GM19025 (cell line): ENCODE measurements around the gene UNC119.

Experiments used
- ATAC-seq: cut with Tn5 transposase; IDR thresholded peaks from one replicate; pipeline ENCODE4 v1.9.1; 2021; ENCODE audit warnings: mild to moderate bottlenecking, low read depth, moderate library complexity; ENCODE audit not compliant: unreplicated experiment

Gene UNC119

DNA sequence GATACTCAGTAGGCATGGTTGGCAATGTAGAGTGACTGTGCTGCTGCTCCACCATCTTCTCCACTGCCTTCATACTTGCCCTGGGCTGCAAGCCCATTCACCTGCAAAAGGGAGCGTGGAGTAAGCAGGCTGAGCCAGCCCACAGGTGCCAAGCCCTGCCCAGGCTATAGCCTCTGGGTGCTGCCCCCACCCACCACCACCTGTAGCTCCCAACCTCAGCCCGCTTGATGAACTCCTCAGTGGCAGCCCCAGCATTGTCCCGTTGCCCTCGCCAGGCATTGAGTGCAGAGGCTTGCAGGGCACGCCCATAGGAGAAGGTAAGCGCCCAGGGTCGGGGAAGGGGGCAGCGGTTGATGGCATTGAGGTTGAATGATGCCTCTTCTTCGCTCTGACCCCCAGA is 21.1 kb upstream of the UNC119 start:
- no peak for ATAC-seq

DNA sequence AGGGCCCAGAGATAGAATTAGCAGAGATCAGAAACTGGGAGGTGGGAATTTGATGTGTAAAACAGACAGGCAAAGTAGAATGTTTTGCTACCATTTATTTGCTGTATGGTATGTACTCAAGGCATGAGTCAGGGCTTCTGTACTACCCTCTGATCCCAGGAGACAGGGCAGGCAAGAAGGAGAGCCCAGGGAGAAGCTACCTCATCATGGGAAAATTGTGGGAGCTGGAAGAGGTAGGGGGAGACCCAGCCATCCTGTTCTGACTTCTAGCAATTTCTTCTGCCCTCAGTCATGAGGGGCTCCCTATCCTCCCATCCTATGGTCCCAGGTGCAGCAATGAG is 20.6 kb upstream of the UNC119 start:
- no peak for ATAC-seq

DNA sequence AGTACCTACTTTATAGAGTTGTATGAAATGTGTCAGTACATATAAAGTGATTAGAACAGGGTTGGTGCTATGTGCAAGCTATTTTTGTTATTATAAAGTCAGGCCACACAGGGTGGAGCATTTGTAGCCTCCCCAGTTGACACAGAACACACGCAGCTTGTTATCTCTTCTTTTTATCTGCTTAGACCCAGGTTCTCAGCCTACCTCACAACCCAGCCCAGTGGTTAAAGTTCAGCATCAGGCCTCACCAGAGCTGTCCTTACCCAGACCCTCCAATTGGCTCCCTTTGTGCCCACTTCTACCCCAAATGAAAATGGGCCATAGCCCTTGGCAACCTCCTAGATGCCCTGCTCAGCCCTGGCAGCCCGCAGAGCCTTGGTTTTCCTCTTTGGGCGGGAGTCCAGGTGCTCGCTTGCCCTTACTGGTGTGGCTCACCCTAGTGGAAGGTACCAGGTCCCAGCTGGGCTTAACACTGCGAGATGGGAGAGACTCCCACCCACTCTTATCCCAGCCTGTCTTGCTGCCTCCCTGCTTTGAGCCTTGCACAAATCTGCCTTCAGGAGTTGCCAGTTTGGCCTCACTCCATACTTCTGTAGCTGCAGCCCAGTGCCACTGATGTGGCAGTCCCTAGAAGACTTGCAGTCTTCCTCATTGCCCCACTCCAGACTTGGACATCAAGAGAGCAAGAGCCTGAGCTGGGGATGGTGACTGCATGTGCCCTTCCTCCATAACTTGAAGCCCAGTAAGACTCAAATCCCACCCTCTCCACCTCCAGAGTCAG is 20.0 kb upstream of the UNC119 start:
- ATAC-seq, result no peak

DNA sequence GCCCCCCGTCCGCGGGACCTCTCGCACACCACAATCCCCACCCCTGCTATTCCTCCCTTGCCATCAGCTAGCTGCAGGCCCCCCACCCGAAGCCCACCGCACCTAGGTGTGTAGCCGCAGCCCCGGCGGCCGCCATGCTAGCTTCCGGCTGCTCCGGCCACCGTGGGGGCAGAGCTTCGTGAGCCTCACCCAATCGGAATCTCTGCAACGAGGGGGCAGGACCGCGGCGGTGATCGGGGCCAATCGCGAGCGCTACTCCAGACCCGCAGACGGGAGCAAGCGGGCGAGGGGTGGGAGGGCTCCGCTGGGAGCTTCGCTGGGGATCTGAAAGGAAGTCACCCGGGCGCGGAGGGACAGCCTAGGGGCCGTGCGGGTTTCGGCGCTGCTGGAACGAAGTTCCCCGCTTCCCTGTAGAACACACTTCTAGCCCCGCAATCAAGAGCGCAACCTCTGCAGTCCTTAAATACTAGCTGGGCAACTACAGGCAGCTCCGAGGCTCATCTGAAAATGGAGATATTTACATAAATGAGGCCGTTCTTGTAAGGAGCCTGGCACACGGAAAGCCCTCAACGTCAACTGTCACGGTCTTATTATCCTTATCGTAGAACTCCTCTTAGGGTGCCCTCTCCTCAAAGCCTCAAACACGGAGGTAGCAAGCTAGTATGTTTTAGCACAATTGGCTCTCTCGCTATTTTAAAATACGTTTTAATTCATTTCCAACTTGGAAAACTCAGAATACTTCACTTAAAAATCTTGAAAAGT is 19.1 kb upstream of the UNC119 start, which contains the start of gene PIGS:
Gene PIGS, minus strand, starts transcription at position 164 of the 762 bp plus-strand sequence. Its CDS starts 28 bp downstream, at position 136.
- ATAC-seq, result peak; percentile 92

DNA sequence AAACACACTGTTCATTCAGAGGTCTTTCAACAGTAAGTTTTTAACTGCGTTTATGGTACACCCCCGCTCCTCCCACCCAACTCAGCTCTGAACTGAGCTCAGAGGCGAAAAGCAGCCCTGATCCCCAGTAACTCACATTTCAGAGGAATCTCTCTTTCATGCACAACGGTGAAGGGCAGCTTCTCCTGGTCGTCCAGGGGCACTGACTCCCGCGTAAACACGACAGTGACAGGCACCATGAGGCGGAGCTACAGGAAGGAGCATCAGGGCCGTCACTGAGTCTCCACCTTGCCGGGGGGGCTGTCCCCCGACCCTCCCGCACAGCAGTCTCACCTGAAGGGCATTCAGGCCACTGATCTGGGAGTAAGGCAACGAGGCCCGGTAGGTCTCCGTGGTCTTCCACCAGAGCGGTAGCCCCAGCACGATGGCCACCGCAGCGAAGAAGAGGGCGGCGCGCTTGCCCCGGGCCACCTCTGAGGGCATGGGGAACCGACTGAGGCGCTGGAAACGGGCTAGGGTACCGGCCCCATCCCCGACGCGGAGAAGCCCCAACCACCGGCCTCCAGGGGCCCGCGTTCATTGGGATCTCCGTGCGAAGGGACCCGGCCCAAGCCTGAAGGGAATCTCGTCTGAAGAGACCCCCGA is 18.4 kb upstream of the UNC119 start:
- peak; percentile 11 for ATAC-seq

DNA sequence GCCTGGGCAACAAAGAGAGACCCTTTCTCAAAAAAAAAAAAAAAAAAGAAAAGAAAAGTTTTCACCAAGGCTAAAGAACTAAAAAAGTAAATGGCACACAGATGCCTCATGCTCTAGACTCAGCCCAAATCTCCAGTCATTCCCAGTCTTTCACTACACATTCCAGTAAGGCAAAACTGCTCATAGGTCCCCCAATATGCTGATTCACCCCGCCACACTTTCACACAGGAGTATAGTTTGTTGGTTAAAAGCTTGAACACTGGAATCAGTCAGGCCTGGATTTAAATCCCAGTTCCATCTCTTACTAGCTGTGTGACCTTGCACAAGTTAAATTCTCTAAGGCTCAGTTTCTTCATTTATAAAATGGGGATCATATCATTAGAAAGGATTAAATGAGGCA is 17.0 kb upstream of the UNC119 start:
- ATAC-seq, result no peak

DNA sequence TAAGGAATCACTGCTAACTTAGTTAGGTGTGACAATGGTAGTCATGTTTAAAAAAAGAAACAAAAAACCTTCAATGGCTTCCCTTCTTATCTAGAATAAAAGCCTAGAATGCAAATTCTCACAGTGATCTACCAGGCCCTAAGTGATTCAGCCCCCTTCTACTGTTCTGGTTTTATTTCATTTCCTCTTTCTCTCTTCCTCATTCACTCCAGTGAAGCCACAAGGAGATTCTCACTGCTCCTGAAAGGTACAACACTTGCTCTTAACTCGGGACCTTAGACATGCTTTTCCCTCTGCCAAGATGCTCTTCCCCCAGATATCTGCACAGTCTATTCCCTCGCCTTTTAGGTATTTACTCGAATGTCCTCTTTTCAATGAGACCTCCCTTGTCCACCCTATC is 15.2 kb upstream of the UNC119 start:
- no peak for ATAC-seq

DNA sequence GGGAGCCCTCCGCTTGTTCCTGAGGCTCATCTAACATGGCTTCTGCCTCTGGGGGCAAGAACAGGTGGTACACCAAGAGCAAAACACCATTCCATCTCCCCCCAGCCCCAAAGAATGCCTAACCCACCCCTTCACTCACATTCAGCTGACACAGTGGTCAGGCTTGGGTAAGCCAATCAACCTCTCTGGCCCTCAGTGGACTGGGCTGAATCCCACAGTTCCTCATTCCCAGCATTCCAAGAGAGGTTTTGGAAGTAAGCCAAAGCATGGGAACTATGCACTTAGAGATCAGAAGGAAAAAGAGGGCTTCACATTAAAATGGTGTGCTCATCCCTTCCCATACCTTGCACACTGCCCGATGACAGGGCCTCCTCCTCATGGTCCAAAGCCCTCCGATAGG is 11.1 kb upstream of the UNC119 start:
- no peak for ATAC-seq

DNA sequence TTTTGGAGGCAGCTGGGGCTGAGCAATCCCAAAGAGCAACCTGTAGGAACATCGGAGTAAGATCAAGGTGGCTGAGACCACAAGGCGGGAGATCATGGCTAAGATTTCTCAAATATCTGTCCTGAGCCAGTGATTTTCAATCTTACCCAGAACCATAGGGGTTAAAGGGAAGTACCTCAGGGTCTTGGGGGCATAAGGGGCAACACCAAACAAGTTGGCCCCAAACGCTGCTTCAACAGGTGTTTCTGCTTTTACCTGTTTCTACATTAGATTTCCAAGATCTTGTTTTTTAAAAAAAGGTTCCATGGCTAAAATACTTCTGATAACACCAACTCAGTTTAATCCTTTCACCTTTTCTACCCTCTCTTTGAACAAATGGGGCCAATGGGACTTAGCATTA is 2.6 kb upstream of the UNC119 start:
- ATAC-seq, result no peak

DNA sequence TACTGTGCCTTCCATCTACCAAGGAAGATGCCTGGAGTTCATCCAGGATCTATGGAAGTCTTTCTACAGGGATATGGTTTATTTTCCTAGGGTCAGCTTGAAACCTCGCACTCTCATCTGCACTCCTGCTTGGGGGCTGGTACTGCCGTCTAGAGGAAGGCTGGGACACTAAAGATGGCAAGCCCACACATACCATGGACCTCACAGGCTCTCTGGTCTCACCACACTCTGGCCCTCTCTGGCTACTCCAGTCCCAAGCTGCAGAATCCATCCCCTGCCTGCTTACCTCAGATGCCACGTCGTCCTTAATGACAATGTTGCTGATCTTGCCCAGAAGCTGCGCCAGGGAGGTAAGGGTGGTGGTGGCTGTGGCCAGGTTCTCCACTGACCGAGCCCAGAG is 2.1 kb upstream of the UNC119 start:
- ATAC-seq, result no peak

DNA sequence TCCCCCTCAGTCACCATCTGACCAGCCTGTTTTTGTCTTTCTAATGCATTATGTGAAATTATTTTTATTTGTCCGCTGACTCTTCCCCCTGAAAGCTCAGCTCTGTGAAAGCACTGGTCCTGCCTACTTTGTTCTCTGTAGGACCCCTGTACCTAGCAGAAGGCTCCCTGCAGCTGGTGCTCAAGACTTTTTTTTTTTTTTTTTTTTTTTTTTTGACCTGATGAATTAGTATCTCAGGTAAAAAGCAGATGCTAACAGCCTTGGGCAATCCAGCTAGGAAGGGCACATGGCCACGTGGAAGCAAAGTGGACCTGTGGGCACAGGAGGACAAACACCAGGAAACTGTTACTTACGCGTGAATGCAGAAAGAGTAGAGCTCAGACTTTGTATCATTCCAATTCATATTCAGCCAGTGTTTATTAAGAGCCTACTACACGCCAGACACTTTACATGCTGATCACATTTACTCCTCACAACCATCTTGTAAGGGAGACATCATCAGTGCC is 629 bp upstream of the UNC119 start:
- no peak for ATAC-seq

DNA sequence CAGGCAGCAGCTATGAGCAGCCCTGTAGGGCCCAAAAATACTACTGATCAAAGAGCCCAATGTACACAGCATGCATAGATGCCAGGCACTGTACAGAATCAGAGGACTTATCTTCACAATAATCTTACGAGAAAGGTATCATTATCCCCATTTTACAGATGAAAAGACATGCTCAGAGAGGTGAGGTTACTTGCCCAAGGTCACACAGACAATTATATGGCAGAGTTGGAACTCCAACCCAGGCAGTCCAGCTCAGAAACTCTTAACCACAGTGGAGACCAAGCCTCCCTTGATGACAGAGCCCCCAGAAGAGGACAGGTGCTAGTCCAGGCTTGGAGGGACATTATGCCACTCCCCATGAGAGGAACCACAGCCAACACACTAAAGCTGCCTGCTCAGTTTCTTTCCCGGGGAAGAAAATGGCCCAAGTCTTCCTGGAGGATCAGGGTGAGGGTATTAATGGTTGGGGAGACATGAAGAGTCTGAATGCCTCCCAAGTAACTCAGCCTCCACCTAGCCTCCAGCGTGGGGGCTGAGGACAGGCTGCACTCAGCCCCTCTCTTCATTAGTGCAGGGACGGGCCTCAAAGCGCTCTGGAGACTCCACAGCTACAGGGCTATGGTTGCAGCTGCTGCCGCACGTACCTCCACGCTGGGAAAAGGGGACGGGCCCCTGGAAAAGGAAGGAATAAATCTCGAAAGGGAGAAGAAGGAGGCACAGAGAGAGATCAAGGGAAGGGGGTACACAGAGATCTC is 826 bp downstream of the UNC119 start:
- ATAC-seq, result no peak

DNA sequence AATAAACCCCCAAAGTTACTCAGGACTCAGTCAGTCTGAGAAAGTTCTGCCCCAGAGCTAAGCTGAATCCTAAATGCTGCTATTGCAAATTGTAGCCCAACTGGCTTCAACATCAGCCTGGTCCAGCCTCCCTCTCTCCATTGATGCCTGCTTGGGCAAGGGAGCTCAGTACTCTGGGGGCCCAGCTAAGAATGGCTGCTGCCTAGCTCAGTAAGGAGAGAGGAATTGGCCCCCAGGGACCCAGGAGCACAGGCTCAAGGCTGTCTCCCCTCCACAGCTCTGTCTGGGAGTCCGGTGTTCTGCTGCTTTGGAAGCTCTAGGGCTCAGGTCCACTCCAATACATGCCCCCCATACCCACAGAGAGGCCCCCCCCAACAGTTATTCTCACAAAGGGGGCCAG is 1.6 kb downstream of the UNC119 start:
- ATAC-seq, result no peak

DNA sequence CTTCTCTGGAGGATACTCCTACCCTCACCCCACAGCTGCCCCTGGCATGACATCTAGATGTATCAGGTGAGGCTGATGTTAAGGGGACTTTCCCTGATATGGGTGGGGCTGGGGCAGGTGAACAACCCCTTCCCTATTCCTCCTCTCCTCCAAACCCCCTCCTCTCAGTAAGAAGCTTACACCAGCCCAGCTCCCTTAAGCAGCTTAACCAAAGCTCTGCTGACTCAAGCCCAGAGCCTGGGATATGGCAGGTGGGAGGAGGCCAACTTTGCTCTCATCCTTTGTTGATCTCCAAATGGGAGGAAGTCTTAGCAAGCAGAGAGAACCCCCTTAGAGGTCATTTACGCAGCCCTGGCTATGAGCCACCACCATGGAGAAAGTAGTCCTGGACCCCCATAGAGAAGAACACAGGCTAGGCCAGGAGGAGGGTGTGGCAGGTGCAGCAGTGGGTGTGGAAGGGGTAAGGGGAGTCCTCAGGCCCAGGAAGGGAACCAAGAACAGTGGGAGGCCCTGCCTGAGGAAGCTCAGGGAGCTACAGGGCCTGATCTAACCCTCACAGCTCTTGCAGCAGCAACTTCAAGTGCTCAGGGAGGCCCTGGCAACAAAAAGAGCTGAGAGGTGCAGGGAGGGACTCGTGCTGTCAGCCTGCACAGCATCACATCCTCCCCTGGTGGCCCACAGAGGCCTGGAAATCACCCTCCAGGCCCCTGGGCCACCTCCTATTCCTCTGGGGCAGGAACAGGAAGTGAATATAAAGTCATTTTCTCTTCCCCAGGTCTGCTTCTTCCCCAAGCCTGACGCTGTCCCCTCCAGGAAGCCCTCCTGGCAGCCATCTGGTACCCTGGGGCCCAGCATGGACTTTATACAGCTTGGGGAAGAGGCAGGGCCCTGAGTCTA is 2.9 kb downstream of the UNC119 start:
- ATAC-seq, result peak; percentile 28

DNA sequence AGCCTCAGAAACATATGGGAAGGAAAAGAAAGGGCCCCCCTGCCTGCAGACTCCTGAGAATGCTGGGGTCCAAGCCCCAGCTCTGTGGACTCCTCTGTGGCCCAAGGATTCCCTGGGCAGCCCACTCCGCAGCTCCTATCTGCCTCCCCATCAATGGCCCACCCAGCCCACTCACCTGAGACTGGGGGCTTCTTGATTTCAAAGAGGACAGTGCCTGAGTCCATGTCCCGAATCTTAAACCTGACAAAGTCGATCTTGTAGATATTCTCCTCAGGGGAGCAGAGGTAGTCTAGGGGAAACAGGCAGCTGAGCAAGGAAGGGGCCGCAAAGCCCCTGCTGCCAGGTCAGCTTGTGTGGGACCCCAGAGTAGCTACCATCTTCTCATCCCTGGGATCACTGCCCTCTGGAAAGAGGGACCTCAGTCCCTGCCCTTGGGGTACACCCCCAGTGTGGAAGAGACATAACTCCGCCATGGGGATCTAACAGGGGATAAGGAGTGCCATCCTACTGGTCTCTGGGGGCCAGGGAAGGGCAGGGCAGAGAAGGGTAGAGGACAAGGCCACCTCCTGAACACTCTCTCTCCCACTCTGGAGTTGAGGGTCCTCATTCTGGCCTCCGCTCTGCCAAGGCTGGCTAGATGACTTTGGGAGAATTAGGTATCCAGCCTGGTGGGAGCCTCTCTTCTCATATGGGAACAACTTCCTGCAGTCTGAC is 3.9 kb downstream of the UNC119 start:
- no peak for ATAC-seq

DNA sequence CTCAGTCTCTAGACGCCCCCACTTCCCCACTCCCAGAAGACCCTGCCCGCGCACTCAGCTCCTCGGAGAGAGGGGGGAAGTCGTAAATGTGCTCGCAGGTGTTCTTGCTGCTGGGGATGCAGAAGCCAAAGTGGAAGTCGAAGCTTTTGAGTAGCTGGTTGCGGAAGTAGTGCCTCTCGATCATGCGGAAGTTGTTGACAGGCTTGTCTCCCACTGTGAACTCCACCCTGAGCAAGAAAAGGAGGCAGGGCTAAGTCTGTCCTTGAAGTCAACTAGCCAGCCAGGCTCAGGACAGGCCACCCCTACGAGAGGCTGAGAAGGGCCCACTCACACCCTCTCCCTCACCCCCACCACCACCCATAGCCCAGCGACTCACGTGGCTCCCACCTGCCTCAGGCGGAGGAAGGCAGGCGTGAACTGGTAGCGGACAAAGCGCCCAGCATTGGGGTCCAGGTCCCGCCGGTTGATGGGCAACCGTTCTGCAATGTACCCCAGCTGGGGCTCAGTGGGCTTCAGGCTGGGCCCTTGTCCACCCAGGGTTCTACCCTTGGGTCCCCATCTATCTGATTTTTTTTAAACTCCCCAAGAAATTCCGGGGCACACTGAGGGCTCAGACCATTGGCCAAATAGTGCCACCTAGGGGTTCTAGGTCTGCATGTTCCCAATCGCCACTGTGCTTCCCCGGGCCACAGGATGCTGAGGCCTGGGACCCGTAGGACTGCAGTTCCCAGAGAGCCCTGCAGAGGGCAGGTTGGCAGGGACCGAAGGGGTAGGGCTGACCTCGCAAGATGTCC is 4.6 kb downstream of the UNC119 start:
- ATAC-seq, result peak; percentile 28

DNA sequence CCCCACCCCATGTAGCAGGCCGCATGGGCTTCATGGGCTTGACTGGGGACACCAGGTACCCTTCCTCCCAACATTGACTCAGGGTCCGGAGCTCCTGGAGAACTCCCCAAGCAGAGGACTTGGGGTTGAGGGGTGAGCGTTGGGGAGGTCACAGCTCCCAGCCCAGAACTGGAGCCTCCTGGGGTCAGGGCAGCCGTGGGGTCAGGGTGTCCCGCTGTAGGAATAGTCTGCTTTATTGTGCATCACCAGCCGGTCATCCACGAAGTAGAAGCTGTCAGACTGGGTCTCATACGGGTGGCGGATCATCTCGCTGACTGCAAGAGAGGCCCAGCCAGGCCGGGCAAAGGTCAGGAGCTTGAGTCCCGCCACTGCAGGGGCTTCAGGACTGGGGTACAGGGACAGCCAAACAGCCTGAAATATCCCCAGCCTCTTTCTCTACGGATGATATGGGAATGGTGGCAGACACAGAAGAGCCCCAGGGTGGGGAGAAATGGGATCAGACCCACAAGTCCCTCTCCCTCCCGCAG is 5.3 kb downstream of the UNC119 start:
- no peak for ATAC-seq
